K562 (cell line): ENCODE measurements around the gene SLC24A3. TPM values are rescaled to one million over a fixed set of nuclear protein-coding genes. Genes with fewer than 3 reads are reported as not detected.

Experiments used
- GATA2 ChIP-seq: sonication (generic); formaldehyde crosslinking; IDR thresholded peaks from 2 replicates; pipeline ENCODE4 v1.4.0; 2020; ENCODE audit warnings: mild to moderate bottlenecking, missing genetic modification reagents
- MEF2A ChIP-seq: IDR thresholded peaks from 2 replicates; pipeline ENCODE4 v1.6.1; 2011; ENCODE audit warnings: low read depth, mild to moderate bottlenecking, low read length, moderate library complexity; ENCODE audit not compliant: control insufficient read depth
- REST ChIP-seq, 2 experiments: fragments of 450-650 bp; formaldehyde crosslinking in 1 of 2; IDR thresholded peaks; 2 replicates each; pipeline versions ENCODE4 v1.4.0 to v1.6.1; 2014 to 2020; ENCODE audit warnings: mild to moderate bottlenecking in 2 of 2, borderline replicate concordance in 1 of 2, low read depth in 1 of 2
- SUPT5H ChIP-seq: fragments of 450-650 bp; IDR thresholded peaks from 2 replicates; pipeline ENCODE4 v1.6.1; 2016
- polyA plus RNA-seq, 8 experiments: library from polyadenylated mRNA; depleted of rRNA in 4 of 8; stranded (reverse) in 5 of 8; unstranded in 3 of 8; fragments of >200 nt; fragmentation: Nextera tagmentation in 2 of 8; fragmentation: Illumina TruSeq in 1 of 8; extraction: Ambion mirVana in 2 of 8; extraction: Trizol in 1 of 8; gene quantifications; 2 replicates each; pipeline versions ENCODE4 v1.2.1 to v1.2.3, GENCODE V29; 2011 to 2014; ENCODE audit warnings: inconsistent platforms in 1 of 8, missing spikeins in 1 of 8
- total RNA-seq, 7 experiments: library from RNA; depleted of rRNA in 6 of 7; stranded (reverse); fragments of >200 nt in 6 of 7; fragmentation: Illumina TruSeq in 2 of 7; extraction: Trizol in 2 of 7; gene quantifications; 2 replicates each; pipeline versions ENCODE4 v1.2.1 to v1.2.3, GENCODE V29; 2011 to 2021; ENCODE audit warnings: low replicate concordance in 1 of 7

The SLC24A3 gene
- total and polyA plus RNA-seq, 9 of the 15 experiments (the other 6 are each of a cell fraction or from before 2014, with no cell fraction given) = not detected

GRCh38 chr20:19527509-19527908 is 315.1 kb downstream of the SLC24A3 start (continued):
- TF ChIP-seq REST (IDR thresholded peaks at IDR 0.05; ENCODE audit: borderline replicate concordance) = no peak
- TF ChIP-seq REST (CRISPR knock-in tag; IDR thresholded peaks at IDR 0.05; ENCODE audit: low read depth) = no peak
- TF ChIP-seq GATA2 = no peak
- no peak for TF ChIP-seq SUPT5H
- TF ChIP-seq MEF2A = no peak
